SKM-1 (cell line): ENCODE data around the gene MEIS3.
"Not testable (repeated sequence)": the region's sequence is repeated elsewhere in the genome, so short reads cannot be mapped to it uniquely, and the experiment has no call there.

ENCODE experiments used
- DNase-seq: peaks from one replicate; lab custom pipeline; 2025; ENCODE audit not compliant: unreplicated experiment; lab: John Stamatoyannopoulos, UW

MEIS3 gene

GRCh38 chr19:47417107-47417745 is 2.1 kb downstream of the MEIS3 start:
- DNase-seq, result no peak

GRCh38 chr19:47416643-47416985 is 2.7 kb downstream of the MEIS3 start:
- no peak for DNase-seq

GRCh38 chr19:47415953-47416642 is 3.2 kb downstream of the MEIS3 start:
- no peak for DNase-seq

DNA sequence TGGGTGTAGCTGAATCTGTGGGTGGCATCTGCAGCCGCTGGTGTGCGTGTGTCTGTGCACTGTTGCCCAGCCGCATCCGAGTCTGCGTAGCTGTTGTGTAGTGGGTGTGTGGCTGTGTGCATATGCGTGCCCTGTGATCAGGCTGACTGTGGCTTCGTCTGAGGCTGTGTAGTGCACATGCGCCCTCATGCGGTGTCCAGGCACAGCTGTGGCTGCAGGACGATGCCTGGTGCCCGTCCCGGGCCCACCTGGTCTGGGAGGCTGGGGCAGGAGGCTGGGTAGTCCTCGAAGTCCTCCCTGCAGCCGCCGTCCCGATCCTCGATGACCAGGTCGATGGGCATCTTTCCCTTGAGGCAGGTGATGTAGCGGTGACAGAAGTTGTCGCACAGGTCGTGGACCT is 4.9 kb downstream of the MEIS3 start:
- DNase-seq, result no peak

GRCh38 chr19:47413941-47414340 is 5.4 kb downstream of the MEIS3 start:
- DNase-seq, result no peak

GRCh38 chr19:47411696-47412095 is 7.6 kb downstream of the MEIS3 start:
- not testable (repeated sequence) for DNase-seq

DNA sequence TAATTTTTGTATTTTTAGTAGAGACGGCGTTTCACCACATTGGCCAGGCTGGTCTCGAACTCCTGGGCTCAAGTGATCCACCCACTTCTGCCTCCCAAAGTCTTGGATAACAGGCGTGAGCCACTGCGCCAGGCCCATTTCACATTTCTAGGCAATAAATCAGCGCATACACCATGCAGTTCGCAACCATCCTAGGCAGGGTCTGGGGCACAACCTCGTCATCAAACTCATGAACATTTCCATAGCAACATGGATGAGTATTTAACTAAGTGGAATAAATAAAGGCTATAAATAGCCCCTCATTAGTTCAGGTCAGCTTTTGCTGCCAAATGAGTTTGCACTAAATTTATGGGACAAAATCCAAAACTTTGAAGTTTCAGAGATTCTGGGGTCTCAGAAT is 8.2 kb downstream of the MEIS3 start:
- no peak for DNase-seq

DNA sequence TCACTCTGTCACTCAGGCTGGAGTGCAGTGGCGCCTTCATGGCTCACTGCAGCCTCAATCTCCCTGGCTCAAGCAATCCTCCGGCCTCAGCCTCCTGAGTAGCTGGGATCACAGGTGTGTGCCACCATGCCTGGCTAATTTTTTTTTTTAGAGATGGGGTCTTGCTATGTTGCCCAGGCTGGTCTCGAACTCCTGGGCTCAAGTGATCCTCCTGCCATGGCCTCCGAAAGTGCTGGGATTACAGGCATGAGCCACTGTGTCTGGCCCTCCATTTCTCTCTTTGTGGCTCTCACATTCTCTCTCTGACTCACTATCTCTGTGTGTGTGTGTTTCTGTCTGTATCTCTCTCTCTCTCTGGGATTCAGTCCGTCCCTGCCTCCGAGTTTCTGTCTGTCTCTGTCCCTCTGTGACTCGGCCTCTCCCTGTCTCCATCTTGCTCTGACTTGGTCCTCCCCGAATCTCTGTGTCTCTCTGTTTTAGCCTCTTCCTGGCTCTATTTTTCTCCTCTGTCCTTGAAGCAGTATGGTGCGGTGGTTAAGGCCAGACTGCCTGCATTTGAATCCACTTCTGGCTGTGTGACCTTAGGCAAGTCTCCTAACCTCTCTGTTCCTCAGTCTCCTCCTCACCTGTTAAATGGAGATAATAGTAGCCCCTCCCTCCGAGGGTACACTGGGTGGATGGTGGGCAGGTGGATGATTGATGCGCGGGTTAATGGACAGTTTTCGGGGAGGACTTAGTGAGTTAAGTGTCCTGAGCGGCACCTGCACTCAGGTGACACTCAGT is 11.0 kb downstream of the MEIS3 start:
- DNase-seq, result no peak

DNA sequence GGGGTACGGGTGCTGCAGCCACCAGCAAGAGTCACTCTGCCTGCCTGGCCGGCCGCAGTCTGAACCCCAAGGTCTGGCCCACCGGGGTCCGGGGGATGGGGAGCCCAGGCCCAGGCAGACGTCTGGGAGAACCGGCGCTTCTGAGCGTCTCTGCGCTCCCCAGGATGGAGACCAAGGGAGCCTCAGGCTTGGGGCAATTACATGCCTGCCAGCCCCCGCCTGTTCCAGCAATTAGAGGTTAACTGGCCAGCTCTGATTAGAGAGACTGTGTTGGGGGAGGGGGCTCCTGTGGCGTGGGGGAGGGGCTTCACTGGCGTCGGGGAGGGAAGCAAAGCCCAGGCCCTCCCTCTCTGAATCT is 11.9 kb downstream of the MEIS3 start:
- no peak for DNase-seq

- DNase-seq, result no peak
Measured at GRCh38 chr19:47406711-47407416, 12.5 kb downstream of the MEIS3 start.

DNA sequence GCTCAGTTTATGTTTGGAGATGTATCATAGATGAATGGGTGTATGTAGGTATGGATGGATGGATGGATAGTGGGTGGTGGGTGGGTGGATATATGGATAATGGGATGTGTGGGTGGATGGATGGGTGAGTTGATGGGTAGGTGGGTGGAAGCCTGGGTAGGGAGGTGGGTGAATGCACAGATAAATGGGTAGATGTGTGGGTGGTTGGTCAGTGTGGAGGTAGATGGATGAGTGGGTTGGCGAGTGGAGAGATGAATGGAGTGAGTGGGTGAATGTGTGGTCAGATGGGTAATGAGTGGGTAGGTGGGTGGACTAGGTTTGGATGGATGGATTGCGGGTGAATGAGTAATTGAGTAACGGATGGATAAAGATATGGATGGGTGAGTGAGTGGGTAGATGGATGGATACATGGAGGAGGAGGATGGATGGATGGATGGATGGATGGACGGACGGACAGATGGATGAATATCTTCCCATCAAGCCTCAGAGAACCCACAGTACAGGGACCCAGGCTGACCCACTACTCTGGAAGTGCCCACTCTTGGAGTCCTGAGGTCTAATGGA is 13.4 kb downstream of the MEIS3 start:
- DNase-seq, result no peak

DNA sequence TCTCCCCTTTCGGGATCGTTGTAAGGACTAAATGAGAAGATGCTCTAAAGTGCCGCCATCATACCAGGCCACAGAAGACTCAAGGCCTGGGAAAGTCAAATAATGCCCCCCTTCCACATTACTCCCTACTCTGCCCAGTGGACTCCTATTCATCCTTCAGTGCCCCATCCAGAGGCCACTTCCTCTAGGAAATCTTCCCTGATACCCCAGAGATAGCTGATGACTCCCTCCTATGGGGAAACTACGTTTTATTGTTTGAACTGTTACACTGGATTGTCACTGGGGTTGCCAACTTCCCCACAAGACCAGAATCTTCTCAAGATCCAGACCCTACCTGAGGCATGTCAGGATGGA is 14.2 kb downstream of the MEIS3 start:
- no peak for DNase-seq

DNA sequence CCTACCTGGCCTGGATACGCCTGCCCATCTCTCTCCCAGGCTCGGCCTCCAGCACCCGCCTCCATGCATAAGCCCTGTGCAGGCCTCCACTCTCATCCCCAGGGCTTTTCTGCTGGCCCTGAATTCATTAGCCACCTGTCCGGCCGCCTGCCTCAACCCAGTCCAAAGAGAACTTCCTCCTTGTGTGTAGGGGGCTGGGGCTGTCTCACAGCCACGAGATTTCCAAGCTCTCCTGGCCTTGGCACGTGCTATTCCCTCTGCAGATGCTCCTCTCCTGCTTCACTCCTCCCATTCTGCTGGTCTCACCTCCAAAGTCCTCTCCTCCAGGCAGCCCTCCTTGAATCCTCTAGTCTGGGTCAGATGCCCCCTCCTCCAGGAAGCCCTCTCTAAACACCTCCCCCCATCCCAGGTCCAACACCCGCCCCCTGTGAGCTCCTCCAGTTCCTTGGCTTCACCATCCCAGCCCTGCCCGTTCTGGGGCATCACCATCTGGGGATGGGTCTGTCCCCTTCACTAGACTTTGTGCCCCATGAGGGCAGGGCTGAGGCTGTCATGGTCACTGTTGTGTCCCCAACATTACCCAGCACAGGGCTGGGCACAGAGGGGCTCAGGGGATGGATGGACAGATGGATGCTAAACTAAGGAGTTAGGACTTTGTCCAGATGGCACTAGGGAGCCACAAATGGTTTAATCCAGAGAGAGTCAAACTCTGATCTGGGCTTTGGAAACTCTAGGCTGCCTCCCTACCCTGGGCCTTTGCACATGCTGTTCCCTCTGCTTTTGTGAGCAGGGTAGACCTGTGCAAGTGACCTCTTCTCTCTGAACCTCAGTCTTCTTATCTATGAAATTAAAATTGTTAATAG is 14.8 kb downstream of the MEIS3 start:
- DNase-seq, result no peak

DNA sequence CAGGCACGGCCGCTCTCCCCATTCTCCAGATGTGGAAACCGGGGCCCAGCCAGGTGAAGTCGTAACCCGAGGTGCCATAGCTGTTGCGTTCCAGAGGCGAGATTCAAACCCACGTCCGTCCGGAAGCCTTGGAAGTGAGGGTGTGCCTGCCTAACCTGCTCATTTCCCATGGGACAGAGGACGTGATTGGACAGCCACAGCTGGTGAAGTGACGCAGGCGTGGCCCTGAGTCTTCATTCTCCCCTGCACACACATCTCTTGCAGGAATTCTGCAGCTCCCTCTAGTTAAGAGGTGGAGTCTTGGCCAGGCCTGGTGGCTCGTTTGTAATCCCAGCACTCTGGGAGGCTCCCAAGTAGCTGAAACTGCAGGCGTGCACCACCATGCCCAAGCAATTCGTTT is 16.8 kb downstream of the MEIS3 start:
- DNase-seq, result no peak

- DNase-seq, result no peak
Measured at GRCh38 chr19:47398707-47399597, 20.4 kb downstream of the MEIS3 start.

DNA sequence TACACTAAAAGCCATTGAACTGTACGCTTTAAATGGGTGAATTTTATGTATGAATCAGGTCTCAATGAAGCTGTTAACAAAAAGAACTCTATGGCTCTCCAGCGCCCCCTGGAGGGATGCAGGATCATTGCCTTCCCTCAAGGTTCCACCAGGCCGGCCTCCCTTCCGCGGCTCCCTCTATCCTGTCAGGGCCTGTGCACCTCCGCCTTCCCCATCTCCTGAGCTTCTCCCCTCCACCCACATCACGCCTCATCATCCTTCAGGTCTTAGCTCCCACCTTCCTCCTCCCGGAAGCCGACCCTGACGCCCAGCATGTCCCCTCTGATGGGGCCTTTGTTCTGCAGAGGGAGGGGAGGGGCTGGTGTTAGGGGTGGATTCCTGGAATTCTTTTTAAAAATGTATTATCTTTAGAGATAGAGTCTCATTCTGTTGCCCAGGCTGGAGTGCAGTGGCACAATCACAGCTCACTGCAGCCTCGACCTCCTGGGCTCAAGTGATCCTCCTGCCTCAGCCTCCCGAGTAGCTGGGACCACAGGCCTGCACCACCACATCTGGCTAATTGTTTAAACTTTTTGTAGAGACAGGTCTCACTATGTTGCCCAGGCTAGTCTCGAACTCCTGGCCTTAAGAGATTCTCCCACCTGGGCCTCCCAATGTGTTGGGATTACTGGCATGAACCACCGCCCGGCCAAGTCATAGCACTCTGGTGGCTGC is 27.7 kb downstream of the MEIS3 start:
- peak; percentile 17 for DNase-seq

DNA sequence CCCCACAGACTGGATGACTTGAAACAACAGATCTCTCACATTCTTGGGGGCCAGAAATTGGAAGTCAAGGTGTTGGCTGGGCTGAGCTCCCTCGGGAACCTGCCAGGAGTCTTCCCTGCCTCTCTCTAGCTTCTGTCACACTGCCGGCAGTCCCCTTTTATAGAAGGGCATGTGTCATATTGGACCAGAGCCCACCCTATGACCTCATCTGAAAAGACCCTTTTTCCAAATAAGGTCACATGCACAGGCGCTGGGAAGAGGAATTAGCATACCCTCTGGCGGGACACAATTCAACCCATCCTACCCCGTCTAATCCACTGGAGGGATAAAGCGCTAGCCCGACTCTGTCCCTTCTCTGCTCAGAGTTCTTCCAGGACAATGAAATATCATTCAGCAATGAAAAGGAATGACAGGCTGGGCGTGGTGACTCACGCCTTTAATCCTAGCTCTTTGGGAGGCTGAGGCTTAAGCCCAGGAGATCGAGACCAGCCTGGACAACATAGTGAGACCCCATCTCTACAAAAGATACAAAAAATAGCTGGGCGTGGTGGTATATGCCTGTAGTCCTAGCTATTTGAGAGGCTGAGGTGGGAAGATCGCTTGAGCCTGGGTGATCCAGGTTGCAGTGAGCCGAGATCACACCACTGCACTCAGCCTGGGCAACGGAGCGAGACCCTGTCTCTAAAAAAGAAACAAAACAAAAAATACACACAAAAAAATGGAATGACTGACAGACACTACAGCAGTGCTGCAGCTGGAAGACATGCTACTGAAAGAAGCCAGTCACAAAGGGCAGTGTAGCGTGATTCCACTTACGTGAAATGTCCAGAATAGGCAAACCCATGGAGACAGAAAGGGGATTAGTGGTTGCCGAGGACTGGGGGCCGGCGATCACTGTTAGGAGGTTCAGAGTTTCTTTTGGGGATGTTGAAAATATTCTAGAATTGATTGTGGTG is 28.5 kb downstream of the MEIS3 start:
- no peak for DNase-seq

GRCh38 chr19:47389150-47389556 is 30.2 kb downstream of the MEIS3 start:
- DNase-seq, result peak; percentile 27
